Stimulated activated CD8-positive, alpha-beta memory T cell treated with anti-CD3 and anti-CD28 coated beads, Interleukin-15, amount 100 ng/mL, for 1 hour (primary cell): ENCODE data around the gene BMP7.

Experiments
- DNase-seq: peaks from one replicate; pipeline ENCODE4 v3.0.0-alpha.2; 2020; ENCODE audit warnings: low read depth

The BMP7 gene

GRCh38 chr20:57145089-57145631 is 121.3 kb downstream of the BMP7 start:
- no peak for DNase-seq

GRCh38 chr20:57143173-57143572 is 123.3 kb downstream of the BMP7 start:
- DNase-seq, result no peak

- DNase-seq, result no peak
Observed at GRCh38 chr20:57142667-57143066, 123.8 kb downstream of the BMP7 start.

- no peak for DNase-seq
Observed at GRCh38 chr20:57141492-57141891, 124.9 kb downstream of the BMP7 start.

GRCh38 chr20:57140416-57140965 is 126.0 kb downstream of the BMP7 start:
- DNase-seq, result no peak

- no peak for DNase-seq
Observed at GRCh38 chr20:57139342-57140093, 126.9 kb downstream of the BMP7 start.

- DNase-seq, result no peak
Observed at GRCh38 chr20:57138198-57138995, 128.0 kb downstream of the BMP7 start.

GRCh38 chr20:57137676-57138075 is 128.8 kb downstream of the BMP7 start:
- DNase-seq, result no peak

GRCh38 chr20:57136734-57137133 is 129.7 kb downstream of the BMP7 start:
- DNase-seq, result no peak

- DNase-seq, result no peak
Observed at GRCh38 chr20:57135875-57136274, 130.6 kb downstream of the BMP7 start.

- no peak for DNase-seq
Observed at GRCh38 chr20:57134804-57135203, 131.6 kb downstream of the BMP7 start.

- no peak for DNase-seq
Observed at GRCh38 chr20:57133926-57134650, 132.4 kb downstream of the BMP7 start.

GRCh38 chr20:57131601-57132391 is 134.6 kb downstream of the BMP7 start:
- DNase-seq, result no peak

GRCh38 chr20:57131077-57131476 is 135.4 kb downstream of the BMP7 start:
- DNase-seq, result no peak

GRCh38 chr20:57130160-57130772 is 136.2 kb downstream of the BMP7 start:
- no peak for DNase-seq

GRCh38 chr20:57129303-57129702 is 137.1 kb downstream of the BMP7 start:
- no peak for DNase-seq

- DNase-seq, result no peak
Observed at GRCh38 chr20:57128044-57128757, 138.2 kb downstream of the BMP7 start.

GRCh38 chr20:57126481-57127092 is 139.9 kb downstream of the BMP7 start:
- no peak for DNase-seq

- no peak for DNase-seq
Observed at GRCh38 chr20:57124800-57125517, 141.5 kb downstream of the BMP7 start.
